Measurements from ENCODE around the gene NPL.

NPL gene, protein sequence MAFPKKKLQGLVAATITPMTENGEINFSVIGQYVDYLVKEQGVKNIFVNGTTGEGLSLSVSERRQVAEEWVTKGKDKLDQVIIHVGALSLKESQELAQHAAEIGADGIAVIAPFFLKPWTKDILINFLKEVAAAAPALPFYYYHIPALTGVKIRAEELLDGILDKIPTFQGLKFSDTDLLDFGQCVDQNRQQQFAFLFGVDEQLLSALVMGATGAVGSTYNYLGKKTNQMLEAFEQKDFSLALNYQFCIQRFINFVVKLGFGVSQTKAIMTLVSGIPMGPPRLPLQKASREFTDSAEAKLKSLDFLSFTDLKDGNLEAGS

DNA sequence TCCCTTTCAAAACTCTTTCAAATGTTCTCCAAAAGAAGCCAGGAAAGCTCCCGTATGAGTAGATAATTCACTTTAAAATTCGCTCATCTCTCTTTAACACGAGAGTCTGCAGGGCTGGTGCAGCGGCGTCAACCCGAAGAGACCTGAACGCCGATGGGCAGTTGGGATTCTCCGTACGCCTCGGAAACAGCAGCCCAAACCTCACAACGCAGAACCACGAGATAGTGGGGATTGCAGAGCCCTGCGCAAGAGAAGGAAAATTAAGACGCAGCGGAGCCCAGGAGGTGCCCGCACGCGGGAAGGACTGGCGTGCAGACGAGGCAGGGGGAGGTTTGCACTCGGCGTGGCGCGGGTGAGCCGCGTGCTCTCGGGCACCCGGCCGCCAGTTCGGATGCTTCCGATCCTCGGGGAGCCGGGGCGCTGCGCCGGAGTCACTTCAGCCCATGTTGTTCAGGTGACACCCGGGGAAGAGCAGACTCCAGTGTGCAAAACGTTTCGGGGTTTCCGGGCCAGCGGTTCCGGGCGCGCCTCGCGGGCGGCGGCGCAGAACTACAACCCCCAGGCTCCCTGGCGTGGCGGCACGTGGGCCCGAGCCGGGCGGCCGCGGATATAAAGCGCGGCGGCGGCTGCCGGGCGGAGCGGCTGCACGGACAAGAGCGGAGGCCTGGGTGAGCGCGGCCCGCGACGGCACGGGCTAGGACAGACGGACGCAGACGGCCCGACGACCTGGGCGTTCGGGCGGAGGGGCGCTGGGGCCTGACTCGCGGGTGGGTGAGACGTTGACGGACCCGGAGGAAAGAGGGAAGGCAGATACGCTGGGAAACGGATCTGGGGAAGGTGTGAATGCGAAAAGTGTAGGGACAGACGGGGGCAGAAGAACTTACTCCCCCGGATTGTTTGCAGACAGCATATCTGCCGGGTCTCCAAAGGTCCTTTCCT is at the start of gene NPL:
Gene NPL (plus strand): TSS at position 636 of the 939 bp plus-strand sequence. CDS start 4,599 bp downstream, outside the sequence.
- DNase-seq = peak; percentile 89

DNA sequence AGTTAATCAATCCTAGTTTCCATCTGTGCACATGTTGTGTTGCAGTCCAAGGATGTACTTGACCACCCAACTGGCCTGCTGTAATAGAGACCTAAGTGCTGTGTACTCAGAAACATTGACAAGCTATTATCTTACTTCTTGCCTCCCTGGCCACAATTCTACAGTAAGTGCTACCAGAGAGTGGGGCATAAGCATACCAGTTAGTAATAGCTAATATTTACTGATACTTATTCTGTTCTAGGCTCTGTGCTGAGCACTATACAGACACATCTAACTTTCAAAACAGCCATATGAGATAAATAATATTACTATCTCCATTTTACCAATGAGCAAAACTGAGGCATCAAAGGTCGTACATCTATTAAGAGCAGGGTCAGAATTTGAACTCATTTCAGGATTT is 49.5 kb upstream of the NPL start:
- no peak for DNase-seq

DNA sequence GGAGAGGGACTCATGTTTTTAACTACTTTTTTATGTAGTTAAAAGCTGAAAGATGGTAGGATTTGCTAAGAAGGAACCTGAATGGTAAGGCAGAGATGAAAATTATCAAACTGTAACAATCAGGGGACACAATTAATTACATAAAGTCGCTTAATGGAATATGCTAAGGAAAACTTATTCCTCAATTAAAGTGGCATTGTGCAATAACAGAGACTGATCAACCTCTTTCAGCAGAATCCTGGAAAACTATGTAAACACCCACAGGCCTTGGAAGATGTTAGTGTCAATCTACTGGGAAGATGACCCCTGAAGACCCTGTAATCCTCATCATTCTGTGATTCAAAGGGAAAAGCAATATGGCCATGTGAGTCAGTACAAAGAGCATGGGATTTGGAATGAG is 46.8 kb upstream of the NPL start:
- DNase-seq = no peak

DNA sequence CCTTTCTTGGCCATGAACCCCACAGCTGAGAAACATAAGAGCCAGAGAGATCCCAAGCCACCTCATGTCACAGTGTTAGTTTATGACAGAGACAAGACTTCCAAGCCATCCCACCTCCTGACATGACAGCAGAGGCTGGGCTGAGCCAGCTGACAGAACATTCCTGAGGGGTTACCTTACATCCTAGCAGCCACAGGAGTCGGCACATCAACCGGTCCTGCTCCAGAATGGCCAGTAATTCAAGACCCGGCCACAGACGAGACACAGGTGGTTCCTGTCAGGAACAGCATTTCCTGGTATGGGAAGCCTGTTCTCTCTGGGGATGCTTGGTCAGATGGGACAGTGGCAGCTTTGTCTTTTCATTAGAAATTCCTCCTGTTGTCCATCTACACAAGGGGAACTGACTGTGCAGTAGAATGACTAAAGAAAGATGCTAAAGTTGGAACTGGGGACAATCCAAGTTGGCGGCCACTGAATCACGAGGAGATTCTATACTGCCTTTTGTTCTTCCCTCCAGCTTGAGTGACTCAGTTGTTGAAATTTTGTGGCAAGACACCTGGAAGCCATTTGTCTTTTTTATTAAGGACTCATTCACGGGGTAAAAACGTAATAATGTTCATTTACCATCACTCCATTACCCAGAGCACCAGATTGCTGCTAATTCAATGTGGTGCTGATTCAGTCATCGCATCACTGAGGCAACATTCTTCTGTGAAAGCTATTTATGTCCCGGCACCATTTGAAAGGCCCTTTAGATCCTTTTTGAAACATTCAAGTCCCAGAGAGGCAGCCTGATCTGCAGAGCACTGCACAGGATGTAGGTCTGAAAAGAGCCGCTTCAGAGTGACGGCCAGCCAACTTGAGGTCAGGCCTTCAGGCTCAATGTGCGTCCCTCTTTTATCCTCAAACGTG is 37.2 kb upstream of the NPL start:
- no peak for DNase-seq

DNA sequence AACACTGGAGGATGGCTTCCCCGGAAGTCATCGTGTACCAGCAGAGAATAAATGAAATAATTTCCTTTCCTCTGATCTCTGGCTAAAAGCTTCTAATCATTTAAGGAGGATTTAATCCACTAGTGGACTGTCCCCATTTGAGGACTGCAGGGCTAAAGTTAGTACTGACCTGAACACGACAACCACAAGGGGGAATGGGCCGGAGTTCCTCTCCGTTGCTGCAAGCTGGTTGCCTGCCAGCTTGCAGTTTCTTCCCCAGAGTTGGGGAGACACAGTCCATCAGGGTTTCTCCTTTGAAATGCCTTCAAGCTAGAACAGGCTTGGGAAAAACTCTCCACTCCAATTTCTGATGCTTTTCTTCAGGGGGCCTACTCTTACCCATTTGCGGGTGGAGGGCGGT is 35.5 kb upstream of the NPL start:
- no peak for DNase-seq

DNA sequence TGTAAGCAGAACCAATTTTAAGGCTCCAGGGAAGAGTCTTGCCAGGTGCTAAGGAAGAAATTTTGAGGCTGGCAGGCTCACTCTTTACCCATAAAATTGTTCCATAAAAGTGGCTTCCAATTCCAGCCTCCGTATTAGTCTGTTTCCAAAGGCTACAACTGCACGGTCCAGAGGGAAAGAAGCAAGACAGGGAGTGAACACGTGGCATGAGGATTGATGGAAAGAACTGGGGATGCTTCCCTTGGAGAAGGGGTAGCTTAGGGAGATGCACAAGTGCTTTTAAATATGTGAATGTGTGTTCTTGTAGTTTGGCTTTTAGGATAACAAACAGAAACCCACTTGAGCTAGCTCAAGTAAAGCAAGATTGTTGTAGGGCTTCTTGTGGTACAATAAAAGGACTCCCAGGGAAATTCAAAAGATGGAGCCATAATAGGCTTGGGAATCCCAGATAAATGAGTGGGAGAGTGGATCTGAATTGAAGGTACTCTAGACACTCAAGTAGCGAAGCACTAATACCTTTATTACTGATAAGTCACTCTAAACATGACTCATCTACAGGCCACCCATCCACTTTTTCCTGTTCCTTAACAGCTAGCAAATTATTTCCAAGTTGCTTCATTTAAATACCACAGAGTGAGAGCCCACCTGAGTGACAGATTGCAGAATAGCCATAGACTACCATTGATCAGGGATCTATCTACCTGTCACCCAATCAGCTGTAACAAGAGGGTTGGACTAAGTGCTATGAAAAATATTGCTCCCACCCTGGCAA is 34.8 kb upstream of the NPL start:
- DNase-seq = no peak

DNA sequence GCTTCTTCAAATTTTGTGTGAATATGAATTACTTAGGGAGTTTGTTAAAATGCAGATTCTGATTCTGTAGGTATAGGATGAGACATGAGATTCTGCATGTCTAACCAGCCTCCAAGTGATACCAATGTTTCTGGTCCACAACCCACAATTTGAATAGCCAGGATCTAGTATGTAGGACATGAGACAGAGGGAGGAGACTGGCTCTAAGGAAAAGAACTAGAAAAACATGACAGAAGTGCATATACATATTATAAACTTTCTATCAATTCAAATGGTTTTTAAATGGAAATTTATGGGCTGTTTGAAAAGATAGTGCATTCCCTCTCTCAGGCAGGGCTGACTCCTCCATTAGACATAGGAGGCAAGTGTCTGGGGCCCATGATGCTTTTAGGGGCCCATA is 33.9 kb upstream of the NPL start:
- DNase-seq = no peak

DNA sequence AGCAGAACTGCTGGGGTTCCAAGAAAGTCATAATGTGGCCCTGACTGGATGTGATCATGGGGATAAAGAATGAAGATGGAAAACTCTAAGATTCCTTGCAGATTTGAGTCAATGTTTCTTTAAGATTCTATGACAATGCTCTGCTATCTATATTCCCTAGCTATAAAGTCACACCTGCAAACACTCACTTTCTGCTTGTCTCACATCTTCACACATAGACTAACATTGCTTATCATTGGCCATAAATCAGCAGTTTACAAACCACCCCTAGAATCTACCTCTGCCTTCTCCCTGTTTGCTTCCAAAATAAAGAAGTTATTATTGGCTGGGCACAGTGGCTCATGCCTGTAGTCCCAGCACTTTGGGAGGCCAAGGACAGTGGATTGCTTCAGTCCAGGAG is 33.1 kb upstream of the NPL start:
- DNase-seq = no peak

DNA sequence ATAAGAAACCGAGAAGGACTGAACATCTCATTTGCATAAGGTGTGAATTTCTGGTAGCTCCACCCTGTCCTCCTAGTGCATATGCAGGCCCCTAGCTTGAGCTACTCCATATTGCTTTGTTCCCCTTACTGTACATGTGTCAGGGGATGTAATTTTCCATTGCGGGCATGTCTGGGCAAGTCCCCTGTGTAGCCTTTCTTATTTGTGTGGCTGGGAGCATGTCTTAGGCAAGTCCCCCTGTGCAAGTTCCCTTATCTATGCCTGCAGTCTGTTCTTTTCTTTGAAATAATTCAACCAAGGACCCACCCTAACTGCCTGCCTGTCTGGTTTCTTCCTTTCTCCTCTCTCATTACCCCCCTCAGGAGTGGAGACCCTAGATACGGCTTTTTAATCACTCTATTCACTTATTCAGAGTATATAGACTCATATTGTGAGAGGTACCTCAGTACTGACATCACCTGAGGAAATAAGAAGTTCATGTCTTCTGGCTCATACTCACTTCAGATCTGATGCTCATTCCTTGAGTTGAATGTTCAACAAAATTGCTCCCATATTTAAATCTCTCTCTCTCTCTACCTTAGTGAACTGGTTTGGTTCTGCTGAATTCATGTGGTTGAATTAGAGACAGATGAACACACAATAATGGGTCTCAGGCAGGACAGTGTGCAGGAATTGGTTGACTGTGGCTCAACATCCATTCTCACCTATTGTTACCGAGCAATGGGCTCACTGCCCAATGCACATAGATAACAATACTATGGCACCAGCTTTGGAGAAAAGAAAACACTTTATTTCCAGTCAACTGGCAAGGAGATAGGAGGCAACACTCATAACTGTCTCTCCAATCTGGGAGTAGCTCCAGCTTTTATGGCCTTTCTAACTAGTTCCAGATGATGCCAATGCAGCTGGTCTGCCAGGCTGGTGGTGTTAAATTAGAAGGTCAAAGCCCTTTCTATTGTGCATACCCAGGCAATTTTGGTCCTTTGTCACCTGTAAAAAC is 27.9 kb upstream of the NPL start:
- no peak for DNase-seq

DNA sequence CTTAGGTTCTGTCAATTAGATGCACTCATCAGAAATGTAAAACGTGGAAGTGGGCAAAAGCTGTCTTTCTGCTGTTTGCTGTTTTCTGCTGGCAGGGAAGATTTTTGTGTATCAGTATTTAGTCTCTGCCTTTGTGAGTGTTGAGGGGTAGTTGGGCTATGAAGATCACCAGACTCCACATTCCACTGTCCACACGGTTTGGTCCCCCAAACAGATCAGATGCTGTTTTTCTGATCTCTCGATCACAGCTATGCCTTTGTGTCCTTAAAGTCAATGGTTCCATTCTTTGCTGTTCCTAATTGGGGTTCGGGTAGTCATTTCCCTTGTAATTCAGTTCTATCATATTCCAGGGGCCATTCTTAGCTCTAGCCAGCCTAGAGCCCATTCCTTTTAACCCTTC is 27.0 kb upstream of the NPL start:
- no peak for DNase-seq

DNA sequence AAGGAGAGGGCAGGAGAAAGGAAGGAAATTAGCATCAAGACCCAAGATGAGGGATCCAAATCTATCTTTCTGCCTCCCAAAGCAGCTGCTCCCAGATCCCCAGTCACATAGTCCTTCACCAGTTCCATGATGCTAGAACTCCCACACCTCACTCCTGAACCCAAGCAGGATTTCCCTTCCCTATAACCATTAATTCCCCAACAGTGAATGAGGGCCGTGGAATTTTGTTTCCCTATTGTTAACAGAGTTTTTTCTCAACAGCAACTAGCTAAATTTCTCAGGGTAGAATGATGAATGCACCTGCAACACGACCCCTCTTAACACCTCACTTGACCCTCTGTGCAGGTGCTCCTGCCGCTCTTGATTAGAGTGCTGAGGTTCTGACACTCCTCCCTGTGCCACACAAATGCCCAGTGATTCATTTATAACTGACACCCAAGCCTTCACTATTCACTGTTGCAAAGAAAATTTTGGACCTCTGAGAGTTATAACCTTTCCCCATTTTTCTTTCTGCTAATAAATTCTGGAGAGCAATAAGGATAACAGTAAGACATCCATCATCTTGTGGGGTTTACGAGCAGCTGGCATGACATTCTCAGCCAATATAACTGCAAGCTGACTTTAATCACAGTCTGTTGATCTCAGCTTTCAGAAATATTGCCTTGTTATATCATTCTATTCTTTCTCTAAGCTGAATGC is 25.4 kb upstream of the NPL start:
- DNase-seq = no peak

DNA sequence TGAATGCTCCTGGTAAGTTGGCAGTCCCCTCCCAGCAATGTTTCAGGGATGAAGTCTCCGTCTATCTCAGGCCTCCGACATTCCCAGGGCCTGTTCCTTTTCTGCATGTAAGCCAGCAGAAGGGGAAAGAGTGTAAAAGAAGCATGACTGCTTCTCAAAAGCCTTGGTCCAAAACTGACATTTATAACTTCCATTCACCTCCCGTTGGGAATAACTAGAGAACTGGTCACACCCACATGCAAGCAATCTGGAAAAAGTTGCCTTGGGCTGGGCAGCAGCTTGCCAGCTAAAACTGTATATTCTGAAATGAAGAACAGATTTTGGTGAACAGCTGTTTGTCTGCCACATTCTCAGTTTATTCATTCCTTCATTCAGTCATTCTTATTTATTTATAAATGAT is 24.2 kb upstream of the NPL start:
- no peak for DNase-seq

DNA sequence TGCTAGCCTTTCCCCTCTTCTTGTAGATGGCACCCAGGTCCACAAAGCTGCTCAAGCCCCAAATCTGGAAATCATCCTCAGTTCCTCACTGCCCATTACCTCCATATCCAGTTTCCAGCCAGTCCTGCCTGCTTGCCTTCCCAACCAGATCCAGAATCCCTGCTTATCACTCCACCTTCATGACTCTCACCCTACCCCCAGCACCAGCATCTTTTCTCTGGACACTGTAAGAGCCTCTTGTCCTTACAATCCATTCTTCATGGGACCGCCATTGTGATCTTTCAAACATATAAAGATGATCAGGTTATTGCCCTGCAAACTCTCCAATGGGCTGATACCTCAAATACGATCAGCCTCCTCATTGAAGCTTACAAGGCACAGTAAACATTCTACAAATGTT is 23.5 kb upstream of the NPL start:
- no peak for DNase-seq

DNA sequence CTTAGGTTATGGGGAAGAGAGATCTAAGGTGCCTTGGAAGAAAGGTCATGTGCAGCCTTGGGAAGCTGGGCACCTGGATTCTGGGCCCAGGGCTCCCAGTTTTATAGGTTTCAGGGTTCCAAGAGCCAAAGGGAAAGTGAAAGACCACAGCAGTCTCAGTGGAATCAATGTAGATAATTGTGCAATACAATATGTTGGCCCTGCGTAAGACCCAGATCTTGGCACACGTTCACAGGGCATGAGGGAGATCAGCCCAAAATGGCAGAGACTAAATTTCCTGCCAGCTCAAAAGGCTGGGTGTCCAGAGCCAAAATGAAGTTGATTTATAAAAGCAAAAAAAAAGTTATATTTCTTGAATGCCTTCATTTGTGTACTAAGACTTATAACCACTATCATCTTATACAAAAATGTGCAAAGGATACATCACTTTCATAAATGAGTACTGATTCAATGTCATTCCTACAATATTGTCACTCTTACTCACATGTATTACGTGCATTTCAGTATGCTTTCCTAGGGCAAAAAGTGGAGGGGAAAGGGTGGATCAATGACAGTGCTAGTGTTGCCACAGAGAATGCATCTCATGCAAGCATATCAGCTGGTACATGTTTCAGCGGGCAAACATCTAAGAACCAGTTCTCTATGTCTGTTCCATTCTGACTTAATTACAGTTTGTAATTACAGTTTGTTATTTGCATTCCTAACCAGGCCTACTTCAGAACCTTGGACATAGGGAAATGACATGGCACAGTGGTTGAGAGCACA is 22.5 kb upstream of the NPL start:
- no peak for DNase-seq

DNA sequence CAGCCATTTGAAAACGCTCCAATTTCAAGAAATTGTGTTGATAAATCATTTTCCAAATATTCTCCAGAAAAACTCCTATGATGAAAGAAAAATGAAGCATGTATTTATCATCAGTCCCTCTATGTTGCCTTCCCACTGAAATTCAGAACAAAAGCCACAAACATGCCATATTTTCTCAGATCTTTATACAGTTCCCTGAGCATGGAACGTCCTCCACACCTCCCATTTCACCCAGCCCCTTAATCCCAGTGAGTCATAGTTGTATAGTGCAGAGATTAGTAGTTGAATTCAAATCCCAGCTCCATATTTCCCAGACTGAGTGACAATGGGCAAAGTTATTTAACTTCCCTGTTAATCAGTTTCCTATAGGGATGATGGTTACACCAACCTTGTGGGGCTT is 20.6 kb upstream of the NPL start:
- DNase-seq = no peak

DNA sequence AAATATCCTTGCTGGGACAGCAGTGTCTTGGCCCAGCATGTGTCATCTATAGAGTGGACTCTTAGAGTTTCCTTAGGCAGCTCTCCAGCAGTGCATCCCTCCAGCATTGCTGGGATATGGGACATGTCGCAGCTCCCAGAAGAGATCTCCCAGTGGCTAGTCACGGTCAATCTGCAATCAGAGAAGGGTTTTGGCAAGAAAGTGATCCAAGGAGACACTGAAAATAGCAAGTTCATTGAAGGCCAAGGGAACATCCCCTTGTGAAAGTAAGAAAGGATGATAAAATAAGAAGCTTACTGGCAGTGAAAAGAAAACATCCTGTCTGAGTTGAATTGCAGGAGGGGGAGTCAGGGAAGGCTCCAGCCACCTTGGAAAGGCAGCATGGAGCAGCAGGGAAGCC is 19.3 kb upstream of the NPL start:
- DNase-seq = no peak

DNA sequence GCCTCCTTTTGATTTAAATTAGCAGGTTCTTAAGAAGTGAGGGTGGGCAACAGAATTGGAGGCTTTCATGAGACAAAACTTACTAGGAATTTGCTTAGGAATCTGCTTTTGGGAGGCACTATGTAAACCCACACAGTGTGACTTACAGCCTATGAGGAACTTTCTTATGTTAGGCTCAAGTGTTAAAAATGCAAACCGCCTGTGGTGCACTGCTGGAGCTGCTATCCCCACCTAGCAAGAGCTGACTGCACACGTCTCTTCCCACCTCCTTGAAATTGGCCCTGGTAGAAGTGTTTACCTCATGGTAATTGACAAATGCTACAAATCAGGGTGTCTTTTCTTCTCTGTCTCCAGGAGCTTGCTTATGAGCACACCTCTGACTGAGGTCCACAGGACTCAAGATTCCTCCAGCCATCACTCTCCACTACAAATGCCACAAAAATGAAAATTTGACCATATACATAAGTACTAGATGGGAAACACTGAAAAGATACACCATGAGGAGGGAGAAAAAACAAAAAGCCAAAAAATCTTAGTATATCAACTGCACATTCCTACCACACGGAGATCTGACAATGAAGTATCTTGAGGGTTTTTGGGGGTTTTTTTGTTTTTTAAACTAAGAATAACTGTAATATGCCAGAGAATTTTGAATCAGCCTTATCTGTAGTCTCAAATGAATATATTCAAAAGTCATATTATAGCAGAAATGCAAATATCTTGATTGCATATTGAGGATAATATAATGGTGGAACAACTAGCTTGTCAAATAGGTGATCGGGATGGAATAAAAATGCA is 18.2 kb upstream of the NPL start:
- DNase-seq = no peak

DNA sequence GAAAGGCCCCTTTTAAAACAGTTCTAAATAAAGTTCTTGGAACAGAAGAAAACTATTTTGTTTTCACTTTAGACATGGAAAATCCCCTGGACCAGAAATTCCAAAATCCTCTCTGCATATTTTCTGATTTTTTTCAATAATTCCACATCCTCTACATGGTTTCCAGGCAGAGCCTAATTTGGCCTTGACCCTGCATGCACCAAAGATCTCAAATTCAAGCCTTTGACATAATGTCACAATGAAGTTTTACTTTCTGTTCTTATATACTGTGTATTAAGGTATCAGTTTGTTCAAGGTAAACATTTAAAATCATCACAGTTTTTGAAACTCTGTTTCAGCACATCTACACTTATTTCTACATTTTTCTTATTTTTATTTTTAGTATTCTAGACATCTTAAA is 12.2 kb upstream of the NPL start:
- no peak for DNase-seq

DNA sequence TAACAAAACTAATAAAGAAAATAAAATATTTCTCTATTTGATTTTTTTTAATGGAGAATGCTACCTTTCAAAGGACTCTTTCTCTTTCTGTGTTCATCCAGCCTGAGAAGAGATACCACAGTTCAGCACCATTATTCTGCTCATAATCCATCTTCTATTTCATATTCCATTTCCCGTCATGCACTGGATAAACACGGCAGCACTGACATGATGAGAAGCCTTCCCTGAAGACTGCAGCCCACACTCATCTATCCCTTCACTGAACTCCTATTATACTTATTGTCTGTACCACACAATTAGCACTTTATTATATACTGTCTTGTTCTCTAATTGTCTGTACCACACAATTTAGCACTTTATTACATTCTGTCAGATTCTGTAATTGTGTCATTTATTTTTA is 10.7 kb upstream of the NPL start:
- no peak for DNase-seq
